ENCODE measurements around the gene TBC1D22A. TPM values are rescaled to one million over a fixed set of nuclear protein-coding genes. Genes with fewer than 3 reads are reported as not detected.

TBC1D22A gene
- total RNA-seq, 2 experiments from 2014 or later: 36.0 to 38.0 TPM

DNA sequence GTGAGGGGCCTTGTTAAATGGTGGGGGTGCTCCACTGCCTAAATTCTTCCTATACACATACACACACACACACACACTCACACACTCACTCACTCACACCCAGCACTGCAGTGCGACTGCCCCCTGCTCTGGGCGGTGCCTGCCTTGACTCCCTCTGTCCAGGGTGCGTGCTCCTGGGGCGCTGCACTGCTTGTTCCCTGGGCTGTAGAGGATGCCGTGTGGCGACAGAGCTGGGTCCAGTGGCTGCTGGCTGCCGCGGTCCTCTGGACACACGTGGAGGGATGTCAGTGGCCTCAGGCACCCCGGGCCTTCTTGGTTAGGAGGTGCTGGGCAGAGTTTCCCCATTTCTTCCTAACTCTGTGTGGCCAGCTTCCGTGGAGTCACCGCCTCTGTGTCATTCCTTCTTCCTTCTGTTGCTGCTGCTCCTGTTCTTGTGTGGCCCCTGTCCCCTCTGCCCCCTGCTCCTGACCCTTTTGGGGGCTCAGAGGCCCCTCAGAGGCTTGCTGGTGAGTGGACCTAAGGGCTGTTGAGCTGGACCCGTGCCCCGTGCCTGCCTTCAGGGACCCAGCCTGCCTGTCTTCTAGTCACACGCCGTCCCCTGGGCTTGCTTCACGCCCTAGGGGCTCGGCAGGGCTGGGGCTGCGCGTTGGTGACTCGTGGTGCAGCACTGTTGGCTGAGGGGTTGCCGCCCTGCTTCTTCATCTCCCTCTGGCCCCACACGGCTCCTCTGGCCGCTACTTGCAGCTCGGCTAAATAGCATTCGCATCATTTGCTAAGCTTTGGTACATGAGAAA is 147.0 kb downstream of the TBC1D22A start:
- intact Hi-C loops (cut with DNase I, micrococcal nuclease): no loop called here
- ChIA-PET POLR2A (no interaction called here), CTCF (no interaction called here)
- Mint-ChIP-seq H3K36me3 (ENCODE audit: low read depth) (peaks cover 11% of the 10 kb centered on the region), H3K27me3 (no peaks in the 10 kb centered on the region), H3K9me3 (ENCODE audit: low read depth) (no peaks in the 10 kb centered on the region), H3K4me3 (no peak overlapping the region), H3K4me1 (no peaks in the 10 kb centered on the region), H3K27ac (no peak overlapping the region)
- DNase-seq (no peak), ATAC-seq (no peak)

DNA sequence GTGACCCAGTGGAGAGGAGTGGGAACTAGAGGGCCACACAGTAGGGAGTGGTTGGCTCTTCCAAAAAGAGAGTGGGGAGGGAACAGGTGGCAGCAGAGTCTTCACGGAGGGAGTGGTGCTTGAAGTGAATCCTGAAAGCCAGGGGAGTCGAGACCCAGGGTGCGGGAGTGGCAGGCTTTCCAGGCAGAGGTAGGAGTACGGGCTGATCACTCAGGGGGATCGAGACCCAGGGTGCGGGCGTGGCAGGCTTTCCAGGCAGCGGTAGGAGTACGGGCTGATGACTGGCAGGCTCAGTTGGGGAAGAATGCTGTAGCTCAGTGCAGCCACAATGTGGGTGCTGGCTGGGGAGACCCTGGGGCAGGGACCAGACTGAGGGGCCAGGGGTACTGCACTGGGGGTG is 148.2 kb downstream of the TBC1D22A start:
- DNase-seq: no peak
- intact Hi-C loops (cut with DNase I, micrococcal nuclease): no loop called here
- no peak for ATAC-seq
- POLR2A ChIA-PET: no interaction called here
- H3K4me3 Mint-ChIP-seq: no peak overlapping the region
- no peaks in the 10 kb centered on the region for H3K4me1 Mint-ChIP-seq
- H3K27ac Mint-ChIP-seq: no peak overlapping the region
- peaks cover 15% of the 10 kb centered on the region for H3K36me3 Mint-ChIP-seq (ENCODE audit: low read depth)
- H3K9me3 Mint-ChIP-seq (ENCODE audit: low read depth): no peaks in the 10 kb centered on the region
- no peaks in the 10 kb centered on the region for H3K27me3 Mint-ChIP-seq
- CTCF ChIA-PET: no interaction called here

DNA sequence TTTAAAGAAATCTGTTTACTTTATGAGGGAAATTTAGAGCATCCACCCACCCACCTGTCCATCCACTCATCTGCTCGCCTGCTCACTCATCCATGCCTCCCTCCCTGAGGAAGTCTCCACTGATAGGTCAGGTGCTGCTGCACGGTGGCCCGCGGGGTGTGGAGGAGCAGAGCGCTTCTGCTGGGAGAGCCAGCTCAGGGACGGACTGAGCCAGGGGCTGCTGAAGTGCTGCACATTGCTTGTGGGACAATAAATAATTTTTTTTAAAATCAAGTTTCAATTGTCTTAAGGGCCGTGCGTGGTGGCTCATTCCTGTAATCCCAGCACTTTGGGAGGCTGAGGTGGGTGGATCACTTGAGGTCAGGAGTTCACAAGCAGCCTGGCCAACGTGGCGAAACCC is 148.9 kb downstream of the TBC1D22A start:
- intact Hi-C loops (cut with DNase I, micrococcal nuclease): no loop called here
- ChIA-PET CTCF (no interaction called here), POLR2A (no interaction called here)
- Mint-ChIP-seq H3K9me3 (ENCODE audit: low read depth) (no peaks in the 10 kb centered on the region), H3K4me1 (peaks cover 2% of the 10 kb centered on the region), H3K4me3 (no peak overlapping the region), H3K27me3 (no peaks in the 10 kb centered on the region), H3K27ac (no peak overlapping the region), H3K36me3 (ENCODE audit: low read depth) (peaks cover 15% of the 10 kb centered on the region)
- DNase-seq (no peak), ATAC-seq (no peak)

DNA sequence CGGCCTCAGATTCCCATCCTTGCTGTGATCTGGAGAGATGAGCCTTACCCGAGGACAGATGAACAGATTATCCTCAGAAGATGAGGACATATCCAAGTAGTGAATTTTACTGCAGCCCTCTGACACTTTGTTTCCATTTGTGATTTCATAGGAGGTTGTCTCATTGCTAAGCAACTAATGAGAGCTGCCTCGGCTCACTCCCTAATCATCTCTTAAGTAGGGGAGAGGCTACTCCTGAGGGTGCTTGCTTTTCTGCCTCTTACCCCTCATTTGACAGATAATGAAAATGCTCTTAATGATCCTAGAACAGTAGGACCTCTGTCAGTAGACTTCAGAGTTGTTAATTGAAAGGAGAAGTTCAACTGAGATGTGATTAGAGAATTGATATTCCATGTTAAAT is 150.9 kb downstream of the TBC1D22A start:
- Mint-ChIP-seq H3K27ac (no peak overlapping the region), H3K9me3 (ENCODE audit: low read depth) (no peaks in the 10 kb centered on the region), H3K4me1 (peaks cover 2% of the 10 kb centered on the region), H3K27me3 (no peaks in the 10 kb centered on the region), H3K4me3 (no peak overlapping the region), H3K36me3 (ENCODE audit: low read depth) (peaks cover 18% of the 10 kb centered on the region)
- DNase-seq: no peak
- no peak for ATAC-seq
- ChIA-PET CTCF (no interaction called here), POLR2A (no interaction called here)
- intact Hi-C loops (cut with DNase I, micrococcal nuclease): no loop called here

DNA sequence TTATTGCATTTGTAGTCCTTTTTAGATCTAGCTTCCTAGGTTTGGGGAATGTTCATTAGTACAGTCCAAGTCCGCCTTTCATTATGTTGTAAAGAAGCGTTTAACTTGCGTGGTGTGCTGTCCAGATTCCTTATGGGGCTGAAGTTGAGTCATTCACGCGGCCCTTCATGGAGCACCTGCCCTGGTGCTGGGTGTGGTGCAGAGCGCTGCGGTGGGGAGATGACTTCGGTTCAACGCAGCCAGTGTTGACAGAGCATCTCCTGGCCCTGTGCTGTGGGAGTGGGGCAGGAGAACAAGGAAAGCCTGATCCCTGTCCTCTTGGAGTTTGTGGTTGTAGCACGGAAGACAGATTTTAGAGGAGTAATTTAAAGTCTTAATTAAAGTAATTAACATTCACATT is 152.0 kb downstream of the TBC1D22A start:
- no peaks in the 10 kb centered on the region for H3K27me3 Mint-ChIP-seq
- peaks cover 23% of the 10 kb centered on the region for H3K36me3 Mint-ChIP-seq (ENCODE audit: low read depth)
- intact Hi-C loops (cut with DNase I, micrococcal nuclease): no loop called here
- H3K27ac Mint-ChIP-seq: no peak overlapping the region
- POLR2A ChIA-PET: no interaction called here
- DNase-seq (no peak), ATAC-seq (no peak)
- no peaks in the 10 kb centered on the region for H3K9me3 Mint-ChIP-seq (ENCODE audit: low read depth)
- peaks cover 2% of the 10 kb centered on the region for H3K4me1 Mint-ChIP-seq
- CTCF ChIA-PET: no interaction called here
- H3K4me3 Mint-ChIP-seq: no peak overlapping the region

DNA sequence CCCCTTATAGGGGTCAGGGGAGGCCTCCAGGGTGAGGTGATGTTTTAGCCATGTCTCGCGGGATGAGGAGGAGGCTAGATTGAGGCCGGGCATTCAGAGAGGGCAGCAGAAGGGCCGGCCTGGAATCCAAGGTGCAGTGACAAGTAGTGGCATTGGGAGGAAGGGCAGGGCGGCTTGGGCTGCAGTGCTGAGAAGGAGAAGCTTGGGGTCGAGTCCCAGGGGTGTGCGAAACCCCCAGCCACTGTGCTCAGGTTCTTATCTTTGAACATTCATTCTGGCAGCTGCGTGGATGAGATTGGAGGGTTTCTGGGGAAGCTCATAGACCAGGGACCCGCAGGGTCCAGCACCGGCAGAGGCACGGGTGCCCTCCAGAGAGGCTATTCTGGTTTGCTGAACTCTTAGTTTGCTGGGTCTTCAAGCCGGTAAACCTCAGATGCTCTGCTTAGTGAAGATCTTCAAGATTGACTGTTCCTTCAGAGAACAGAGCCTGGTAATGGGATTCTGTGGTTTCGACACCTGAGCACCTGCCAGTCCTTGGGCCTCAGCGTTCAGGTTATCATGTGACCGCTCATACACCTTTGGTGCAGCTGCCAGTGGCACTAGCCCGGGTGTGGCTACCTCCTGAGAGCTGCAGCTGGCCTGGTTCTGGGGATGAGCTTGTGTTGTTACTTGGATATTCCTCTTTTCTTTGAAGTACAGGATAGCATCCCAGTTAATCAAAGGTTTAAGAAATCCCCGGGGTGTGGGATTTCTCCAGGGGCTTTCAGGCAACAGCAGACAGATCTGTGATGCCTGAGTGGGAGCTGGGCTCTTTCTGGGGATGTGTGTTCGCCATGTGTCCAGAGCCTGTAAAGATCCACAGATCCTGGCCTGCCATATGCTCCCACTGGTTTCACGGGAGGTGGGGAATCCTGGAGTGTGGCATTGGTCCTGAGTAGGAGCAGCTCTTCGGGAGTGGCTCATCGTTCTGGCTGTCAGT is 152.8 kb downstream of the TBC1D22A start:
- no peaks in the 10 kb centered on the region for H3K27me3 Mint-ChIP-seq
- ATAC-seq (no peak), DNase-seq (no peak)
- POLR2A ChIA-PET: no interaction called here
- no peak overlapping the region for H3K27ac Mint-ChIP-seq
- CTCF ChIA-PET: interaction anchor here (0.7 kb wide), 1 partner anchor 1371 kb away, joined by 3 read pairs; no protein-coding TSS in a partner anchor
- H3K36me3 Mint-ChIP-seq (ENCODE audit: low read depth): peaks cover 27% of the 10 kb centered on the region
- H3K4me3 Mint-ChIP-seq: no peak overlapping the region
- intact Hi-C loops (cut with DNase I, micrococcal nuclease): no loop called here
- no peaks in the 10 kb centered on the region for H3K9me3 Mint-ChIP-seq (ENCODE audit: low read depth)
- H3K4me1 Mint-ChIP-seq: peaks cover 2% of the 10 kb centered on the region

DNA sequence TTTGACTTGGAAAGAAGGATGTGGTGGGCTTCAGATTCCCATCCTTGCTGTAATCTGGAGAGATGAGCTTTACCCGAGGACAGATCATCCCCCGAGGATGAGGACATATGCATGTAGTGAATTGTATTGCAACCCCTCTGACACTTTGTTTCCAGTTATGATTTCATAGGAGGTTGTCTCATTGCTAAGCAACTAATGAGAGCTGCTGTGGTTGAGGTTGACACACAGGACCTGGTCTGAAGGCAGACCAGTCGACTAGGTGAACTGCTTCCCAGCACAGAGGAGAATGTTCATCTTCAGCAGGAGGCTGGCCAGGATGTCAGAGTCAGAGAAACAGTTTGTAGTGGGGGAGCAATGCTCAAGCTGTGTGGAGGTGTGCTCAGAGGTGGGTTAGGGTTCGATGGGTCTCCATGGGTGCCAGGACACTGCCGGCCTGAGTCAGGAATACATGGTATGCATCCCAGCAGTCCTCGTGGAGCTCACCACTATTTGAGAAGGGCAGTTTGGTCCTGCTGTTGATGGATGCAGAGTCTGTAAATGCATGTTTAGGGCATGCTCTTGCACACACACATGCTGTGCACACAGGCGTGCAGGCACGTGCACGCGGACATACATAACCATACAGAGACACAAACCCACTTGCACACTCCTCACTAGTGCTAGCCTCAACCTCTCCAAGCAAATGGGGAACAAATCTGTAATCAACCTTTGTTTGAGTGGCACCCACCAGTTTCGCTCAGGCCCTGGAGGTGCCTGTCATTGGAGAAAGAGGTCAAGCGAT is 153.7 kb downstream of the TBC1D22A start:
- CTCF ChIA-PET: interaction anchor here (0.6 to 0.7 kb wide), 2 partner anchors 508 to 1370 kb away, joined by 3 read pairs; no protein-coding TSS in a partner anchor
- DNase-seq (no peak), ATAC-seq (peak; percentile 36)
- no peak overlapping the region for H3K27ac Mint-ChIP-seq
- H3K36me3 Mint-ChIP-seq (ENCODE audit: low read depth): peaks cover 27% of the 10 kb centered on the region
- intact Hi-C loops (cut with DNase I, micrococcal nuclease): no loop called here
- peaks cover 2% of the 10 kb centered on the region for H3K4me1 Mint-ChIP-seq
- H3K4me3 Mint-ChIP-seq: no peak overlapping the region
- no peaks in the 10 kb centered on the region for H3K27me3 Mint-ChIP-seq
- POLR2A ChIA-PET: no interaction called here
- peaks cover under 1% of the 10 kb centered on the region for H3K9me3 Mint-ChIP-seq (ENCODE audit: low read depth)

DNA sequence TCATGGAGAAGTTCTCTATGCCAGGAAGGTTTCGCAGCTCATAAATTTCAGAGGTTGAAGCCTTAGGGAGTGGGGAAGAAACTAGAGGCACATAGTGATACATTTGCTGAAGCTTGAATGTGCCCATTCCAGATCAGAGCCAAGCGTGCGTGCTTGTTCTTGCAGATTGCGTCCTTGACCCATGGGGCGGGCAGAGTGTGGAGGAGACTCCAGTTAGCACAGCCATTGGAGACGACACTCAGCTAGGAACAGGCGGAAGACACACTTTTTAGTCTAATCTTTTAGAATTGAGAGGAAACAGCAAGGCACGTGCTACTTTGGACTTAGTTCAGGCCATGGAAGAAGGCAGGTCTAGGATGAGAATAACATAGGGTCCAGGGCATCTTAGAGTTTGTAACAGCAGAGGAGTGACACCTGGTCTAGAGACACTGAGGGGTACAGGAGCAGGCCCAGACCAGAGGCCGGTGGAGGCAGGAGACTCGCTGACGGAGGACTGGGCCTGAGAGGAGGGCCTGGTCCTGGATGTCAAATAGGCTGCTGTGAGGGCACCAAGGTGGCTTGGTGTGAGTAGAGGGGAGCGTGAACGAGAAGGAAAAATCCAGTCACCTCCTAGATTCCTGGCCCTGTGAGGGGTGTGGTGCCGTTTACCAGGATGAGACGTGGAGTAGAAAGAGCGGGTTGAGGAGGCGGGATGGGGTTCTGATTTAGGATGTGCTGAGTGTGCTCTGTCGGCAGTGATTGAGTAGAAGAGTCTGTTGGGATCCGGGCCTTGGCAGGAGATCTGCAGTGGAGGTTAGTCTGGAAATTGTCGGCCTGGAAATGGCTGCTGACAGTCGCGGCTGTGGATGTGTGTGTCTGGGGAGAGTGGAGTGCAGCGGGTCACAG is 154.7 kb downstream of the TBC1D22A start:
- CTCF ChIA-PET: no interaction called here
- no peak overlapping the region for H3K4me3 Mint-ChIP-seq
- peaks cover 4% of the 10 kb centered on the region for H3K4me1 Mint-ChIP-seq
- DNase-seq: no peak
- peaks cover 35% of the 10 kb centered on the region for H3K36me3 Mint-ChIP-seq (ENCODE audit: low read depth)
- H3K9me3 Mint-ChIP-seq (ENCODE audit: low read depth): peaks cover 3% of the 10 kb centered on the region
- H3K27ac Mint-ChIP-seq: no peak overlapping the region
- intact Hi-C loops (cut with DNase I, micrococcal nuclease): no loop called here
- no peaks in the 10 kb centered on the region for H3K27me3 Mint-ChIP-seq
- ATAC-seq: no peak
- POLR2A ChIA-PET: no interaction called here

DNA sequence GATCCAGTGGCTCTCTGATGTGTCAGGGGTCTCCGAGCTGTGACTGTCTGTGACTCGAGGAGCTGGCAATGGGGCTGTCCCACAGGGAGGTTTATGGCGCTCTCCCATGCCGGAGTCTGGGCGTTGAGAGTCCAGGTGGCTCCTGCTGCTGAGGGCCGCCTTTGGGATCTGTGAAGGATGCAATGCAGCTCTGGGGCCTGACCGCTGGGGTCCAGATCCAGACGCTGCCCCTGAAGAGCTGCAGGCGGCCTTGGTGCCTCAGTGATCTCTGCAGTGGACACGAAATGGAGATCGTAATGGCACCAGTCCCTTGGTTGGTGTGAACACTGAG is 155.3 kb downstream of the TBC1D22A start:
- H3K4me1 Mint-ChIP-seq: peaks cover 4% of the 10 kb centered on the region
- no peak for ATAC-seq
- H3K9me3 Mint-ChIP-seq (ENCODE audit: low read depth): peaks cover 3% of the 10 kb centered on the region
- no peak for DNase-seq
- ChIA-PET CTCF (no interaction called here), POLR2A (no interaction called here)
- peaks cover 36% of the 10 kb centered on the region for H3K36me3 Mint-ChIP-seq (ENCODE audit: low read depth)
- no peak overlapping the region for H3K27ac Mint-ChIP-seq
- no peak overlapping the region for H3K4me3 Mint-ChIP-seq
- H3K27me3 Mint-ChIP-seq: no peaks in the 10 kb centered on the region
- intact Hi-C loops (cut with DNase I, micrococcal nuclease): no loop called here

DNA sequence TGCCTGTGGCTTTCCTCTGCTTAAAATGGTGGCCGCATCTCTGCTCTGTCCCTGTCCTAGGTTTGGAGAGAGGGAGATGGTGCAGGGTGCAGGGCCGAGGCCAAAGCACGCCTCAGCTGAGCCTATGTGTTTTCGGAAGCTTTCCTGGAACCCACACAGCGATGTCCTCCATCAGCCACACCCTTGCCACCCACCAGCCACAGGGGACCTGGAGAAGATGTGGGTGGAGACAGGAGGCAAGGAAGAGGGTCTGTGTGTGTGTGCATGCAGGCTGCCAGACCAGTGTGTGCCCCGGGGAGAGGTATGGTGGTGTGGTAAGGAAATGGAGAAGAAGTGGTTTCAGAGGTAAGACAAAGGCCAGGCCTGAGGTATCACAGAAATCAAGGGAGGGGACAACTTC is 155.7 kb downstream of the TBC1D22A start:
- ChIA-PET CTCF (interaction anchor here (0.7 to 0.8 kb wide), 2 partner anchors 115 to 328 kb away, joined by 3 read pairs; no protein-coding TSS in a partner anchor), POLR2A (no interaction called here)
- ATAC-seq: no peak
- Mint-ChIP-seq H3K4me1 (peaks cover 4% of the 10 kb centered on the region), H3K4me3 (no peak overlapping the region), H3K36me3 (ENCODE audit: low read depth) (peaks cover 37% of the 10 kb centered on the region), H3K27ac (no peak overlapping the region), H3K27me3 (no peaks in the 10 kb centered on the region), H3K9me3 (ENCODE audit: low read depth) (peaks cover 3% of the 10 kb centered on the region)
- intact Hi-C loops (cut with DNase I, micrococcal nuclease): no loop called here
- DNase-seq: no peak

DNA sequence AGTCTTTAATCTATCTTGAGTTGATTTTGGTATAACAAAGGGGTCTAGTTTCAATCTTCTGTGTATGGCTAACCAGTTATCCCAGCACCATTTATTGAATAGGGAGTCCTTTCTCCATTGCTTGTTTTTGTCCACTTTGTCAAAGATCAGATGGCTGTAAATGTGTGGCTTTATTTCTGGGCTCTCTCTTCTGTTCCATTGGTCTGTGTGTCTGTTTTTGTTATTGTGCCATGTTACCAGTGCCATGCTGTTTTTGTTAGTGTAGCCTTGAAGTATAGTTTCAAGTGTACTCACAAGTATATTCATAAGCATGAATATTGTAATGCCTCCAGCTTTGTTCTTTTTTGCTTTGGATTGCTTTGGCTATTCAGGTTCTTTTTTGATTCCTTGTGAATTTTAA is 159.6 kb downstream of the TBC1D22A start:
- H3K36me3 Mint-ChIP-seq (ENCODE audit: low read depth): peaks cover 27% of the 10 kb centered on the region
- DNase-seq (no peak), ATAC-seq (no peak)
- H3K9me3 Mint-ChIP-seq (ENCODE audit: low read depth): peaks cover 3% of the 10 kb centered on the region
- peaks cover 2% of the 10 kb centered on the region for H3K4me1 Mint-ChIP-seq
- H3K27ac Mint-ChIP-seq: no peak overlapping the region
- no peak overlapping the region for H3K4me3 Mint-ChIP-seq
- no peaks in the 10 kb centered on the region for H3K27me3 Mint-ChIP-seq
- ChIA-PET CTCF (no interaction called here), POLR2A (no interaction called here)
- intact Hi-C loops (cut with DNase I, micrococcal nuclease): no loop called here

All from activated CD4-positive, alpha-beta T cell treated with anti-CD3 and anti-CD28 coated beads for 36 hours (primary cell).